NCI-H2171 (cell line): ENCODE measurements around the gene NTN1.

Experiments used
- DNase-seq: peaks from one replicate; lab custom pipeline; 2025; lab: John Stamatoyannopoulos, UW

The NTN1 gene

DNA sequence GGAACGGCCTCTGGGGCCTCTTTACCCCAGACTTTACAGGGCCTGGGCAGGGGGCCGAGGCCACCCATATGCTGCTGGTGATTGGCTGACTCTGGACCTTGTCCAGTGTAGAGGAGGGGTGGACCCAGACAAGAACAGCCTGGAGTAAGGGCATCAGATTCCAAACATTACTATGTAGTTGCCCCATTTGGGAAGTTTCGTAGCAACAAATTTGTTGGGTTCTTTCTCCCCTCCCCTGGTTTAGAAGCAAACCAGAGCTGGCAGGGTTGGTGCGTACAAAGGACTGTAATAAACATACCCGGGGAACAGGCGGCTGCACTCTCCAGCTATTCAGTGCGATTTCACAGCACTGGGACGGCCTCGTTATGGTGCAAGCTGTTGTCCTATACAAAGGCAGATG is 145.5 kb downstream of the NTN1 start:
- DNase-seq = no peak

DNA sequence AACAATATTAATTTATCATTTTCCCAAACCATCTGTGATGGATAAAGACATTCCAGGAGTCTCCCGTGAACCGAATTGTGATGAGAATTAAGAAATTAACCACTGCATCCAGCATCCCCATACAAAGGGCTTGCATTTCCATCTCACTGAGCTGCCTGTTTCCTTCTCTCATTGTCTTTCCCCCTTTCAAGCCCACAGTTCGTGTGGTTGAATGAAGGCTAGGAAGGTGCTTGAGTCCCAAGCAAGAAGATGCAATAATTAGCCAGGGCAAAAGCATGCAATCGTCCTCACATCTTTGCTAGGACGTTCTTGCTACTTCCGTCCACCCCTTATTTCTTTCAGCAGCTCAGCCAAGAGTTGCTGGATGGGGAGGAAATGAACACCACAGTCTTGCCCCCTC is 146.1 kb downstream of the NTN1 start:
- DNase-seq = no peak

DNA sequence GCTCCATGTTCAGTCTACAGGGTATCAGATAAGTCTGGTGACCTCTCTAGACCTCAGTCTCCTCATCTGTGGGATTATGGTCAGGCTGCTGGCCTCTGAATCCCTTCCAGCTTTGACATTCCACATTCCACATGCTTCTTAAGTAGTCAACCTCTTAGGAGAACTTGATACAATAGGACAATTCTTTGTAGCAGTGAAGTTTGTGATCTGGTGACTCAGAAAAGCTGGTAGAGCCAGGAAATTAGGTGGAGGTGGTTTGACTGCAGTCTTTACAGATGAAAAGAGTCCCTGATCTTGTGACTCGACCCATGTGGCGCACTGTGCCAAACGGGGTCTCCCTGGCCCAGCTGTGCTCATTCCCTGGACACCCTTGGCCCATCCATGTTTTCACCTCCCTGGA is 147.8 kb downstream of the NTN1 start:
- DNase-seq = no peak

DNA sequence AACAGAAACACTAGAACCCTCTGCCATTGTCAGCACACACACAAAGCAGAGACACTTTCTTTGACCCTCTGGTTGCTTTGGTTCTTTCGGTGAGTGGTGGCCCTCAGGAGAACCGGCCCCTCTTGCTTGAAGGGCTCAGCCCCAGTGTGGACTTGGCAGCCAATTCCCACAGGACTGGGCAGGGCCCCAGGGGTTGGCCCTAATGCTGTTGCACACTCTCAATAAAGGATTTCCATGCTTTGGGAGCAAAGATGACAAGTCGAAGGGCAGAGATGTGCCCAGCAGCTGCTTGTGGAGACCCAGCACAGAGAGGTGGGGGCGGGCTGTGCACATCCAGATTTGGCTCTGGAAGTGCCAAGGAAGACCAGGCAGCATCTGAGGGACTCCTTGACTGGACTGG is 149.0 kb downstream of the NTN1 start:
- no peak for DNase-seq

DNA sequence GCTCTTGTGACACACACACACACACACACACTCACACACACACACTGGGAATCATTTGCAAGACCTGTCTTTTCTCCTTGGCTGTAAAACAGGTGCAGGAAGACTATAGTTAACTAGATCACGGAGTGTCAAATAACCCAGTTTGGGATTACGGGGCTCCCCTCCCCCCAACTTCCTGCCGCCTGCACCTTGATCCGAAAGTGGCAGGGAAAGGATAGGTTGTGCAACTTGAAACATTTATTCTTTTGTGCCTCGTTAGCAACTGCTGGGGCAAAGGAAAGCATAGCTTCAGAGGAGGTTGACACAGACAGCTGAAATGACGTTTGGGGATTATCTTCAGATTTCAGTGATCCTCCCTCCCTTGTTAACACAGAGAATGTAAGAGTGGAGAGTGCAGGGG is 149.5 kb downstream of the NTN1 start:
- DNase-seq = no peak

DNA sequence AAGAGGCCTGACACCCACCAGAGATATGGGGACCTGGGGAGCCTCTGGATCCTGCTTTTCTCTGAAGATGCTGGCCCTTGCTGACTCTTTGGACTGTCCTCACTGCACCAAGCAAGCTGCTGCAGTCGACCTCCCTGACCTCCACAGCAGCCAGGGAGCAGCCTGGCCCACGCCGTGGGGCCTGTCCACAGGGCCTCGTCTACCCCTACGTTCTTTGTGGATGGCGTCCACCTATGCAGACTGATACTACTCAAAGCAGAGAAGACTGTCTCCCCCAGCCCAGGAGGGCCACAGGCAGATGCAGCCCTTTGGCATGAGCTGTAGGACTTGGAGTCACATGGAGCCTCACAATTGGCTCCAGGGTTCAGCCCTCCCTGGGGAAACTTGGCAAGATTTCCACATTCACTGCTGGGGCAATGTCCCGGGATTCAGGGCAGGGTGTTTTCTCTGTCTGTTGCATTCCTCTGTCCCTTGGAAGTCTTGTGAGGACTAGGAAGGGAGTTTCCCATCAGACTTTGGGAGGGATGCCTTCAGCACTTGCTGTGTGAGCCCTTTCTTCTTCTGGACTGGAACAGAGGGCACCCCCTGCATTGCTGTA is 152.2 kb downstream of the NTN1 start:
- no peak for DNase-seq

DNA sequence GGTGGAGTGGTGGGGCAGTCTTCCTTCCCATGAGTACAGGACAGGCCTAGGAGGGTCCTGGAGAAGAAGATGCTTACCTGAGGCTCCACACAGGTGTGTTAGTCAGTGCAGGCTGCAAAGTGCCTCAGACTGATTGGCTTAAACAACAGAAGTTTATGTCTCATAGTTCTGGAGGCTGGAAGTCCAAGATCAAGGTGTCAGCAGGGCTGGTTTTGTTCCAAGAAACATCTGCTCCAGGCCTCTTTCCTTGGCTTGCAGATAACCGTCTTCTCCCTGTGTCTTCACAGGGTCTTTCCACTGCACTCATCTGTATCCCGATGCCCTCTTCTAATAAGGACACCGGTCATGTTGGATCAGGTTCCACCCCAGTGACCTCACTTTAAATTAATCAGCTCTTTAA is 153.0 kb downstream of the NTN1 start:
- DNase-seq = no peak

DNA sequence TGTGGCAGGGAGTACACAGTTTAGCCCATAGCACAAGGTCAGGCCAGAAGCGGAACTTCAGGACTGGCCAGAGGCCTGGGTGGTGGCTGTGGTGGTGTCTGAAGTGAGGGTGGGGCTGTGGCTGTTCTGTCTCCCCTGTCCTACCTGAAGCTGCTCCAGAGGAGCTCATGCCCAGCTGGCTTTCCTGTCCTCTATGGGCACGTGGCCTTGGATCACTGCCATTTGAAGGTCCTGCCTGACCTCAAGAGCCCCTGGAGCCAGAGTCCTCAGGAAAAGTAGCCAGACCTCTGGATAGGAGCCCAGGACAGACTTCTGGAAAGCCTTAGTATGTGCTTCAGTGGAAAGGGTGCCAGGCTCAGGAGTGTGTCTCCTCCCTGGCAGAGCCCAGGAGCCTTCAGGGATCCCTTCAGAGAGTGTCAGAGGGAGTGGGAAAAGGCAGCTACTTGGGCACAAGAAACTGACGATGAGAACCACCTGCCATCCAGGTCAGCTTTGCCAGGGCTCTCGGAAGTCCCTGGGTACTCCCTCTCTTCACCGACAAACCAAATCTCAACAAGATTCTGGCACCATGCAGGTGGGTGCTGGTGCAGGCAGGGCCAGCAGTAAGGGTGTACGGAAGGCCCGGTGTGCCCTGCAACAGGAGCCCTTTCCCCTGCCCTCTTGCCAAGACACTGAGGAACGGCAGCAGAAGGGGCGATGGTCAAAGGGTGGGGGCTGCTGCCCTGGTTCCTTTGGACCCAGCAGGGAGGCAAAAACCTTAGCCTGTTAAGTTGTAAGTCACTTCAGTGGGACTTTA is 153.7 kb downstream of the NTN1 start:
- DNase-seq = no peak

DNA sequence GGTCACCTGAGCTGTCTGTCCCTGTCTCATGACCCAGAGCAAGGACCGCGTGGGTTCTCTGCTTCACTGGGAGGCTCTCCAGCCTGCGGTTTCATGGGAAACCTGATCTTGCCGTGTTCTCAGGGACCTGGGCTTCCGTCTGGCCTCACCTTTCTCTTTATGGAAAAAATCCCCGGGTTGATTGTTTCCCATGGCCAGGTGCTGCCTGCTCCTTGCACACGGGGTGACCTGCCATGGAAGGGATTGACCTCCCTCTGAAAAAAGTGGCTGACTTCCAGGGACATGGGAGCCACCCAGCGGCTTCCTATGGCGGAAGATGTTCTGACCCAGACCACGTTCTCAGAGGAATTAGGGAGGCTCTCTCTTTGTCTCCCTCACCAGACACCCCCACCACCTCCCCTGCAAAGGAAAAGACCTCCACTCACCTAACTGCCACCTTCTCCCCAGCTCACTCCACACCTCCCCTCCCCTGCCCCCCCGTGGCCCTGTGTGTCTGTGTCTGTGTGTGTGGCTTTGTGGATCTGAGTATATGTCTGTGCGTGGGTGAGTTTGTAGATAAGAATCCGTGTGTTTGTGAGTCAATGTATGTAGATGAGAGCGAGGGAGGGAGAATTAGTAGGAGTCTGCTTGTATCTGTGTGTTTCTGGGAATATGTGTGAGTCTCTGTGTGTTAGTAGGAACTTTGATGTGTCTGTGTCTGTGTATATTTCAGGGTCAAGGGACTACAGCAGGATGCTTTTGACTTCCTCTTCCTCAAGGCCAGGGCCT is 154.6 kb downstream of the NTN1 start:
- DNase-seq = no peak

DNA sequence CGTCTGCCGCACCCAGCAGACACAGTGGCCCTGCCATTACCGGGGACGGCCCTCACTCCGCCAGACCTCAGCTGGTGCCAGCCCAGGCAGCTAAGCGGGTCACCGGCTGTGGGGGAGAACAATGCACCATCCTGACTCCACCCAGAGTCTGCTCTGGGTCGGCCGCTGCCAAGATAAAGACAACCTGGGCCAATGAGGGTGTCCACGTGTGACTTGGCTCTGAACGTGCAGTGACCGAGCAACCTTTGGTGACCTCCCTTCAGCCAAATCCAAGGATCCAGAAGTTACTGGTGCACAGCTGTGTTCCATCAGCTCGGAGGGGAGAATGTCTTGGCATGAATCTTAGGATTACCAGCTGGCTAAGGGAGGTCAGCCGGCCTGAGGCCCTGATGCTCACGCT is 155.9 kb downstream of the NTN1 start:
- no peak for DNase-seq

DNA sequence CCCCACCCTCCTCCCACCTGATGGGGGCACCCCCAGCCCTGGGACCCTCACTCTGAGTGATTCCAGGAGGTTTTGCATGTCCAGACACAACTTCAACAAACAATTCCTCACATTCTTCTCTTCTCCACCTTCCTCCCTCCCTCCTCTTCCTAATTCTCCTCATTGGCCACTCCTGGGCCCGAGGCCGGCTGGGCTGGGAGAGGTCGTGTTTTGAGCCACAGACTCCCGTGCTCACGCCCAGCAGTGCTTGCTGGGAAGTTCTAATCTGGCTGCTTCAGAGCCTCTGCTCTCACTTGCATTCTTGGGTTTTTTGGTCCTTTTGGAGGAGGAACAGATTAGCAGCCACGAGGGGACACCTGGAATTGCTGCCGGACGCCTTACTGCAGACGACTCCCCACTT is 157.0 kb downstream of the NTN1 start:
- DNase-seq = no peak

DNA sequence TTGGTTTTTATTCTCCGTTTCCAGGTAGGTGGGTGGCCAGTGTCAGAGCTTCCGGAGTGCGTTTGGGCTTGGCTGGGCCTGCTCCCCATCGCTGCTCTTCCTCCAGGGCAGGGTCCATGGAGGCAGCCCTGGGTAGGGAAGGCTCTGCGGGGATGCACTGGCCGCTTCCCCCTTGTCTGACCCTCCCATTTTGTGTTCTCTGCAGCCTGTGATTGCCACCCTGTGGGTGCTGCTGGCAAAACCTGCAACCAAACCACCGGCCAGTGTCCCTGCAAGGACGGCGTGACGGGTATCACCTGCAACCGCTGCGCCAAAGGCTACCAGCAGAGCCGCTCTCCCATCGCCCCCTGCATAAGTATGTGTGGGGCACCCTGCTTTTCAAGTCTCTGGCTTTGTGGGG is 158.3 kb downstream of the NTN1 start:
- DNase-seq = no peak

DNA sequence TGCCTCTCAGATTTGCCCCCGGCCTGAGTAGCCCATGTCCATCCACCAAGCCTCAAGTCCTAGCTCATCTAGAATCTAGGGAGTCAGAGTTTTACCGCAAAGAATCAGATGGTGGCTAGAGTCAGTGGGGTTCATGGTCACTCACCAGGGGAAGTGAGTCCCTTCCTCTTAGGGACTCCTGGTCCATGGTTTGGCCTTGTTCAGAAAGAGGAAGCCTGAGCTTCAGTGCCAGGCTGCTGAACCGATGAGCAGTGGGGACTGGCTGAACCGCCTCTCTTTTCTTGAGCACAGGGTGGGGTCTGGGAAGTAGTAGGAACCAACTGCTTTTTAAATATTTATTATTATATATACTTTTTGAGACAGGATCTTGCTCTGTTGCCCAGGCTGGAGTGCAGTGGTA is 160.3 kb downstream of the NTN1 start:
- DNase-seq = no peak

DNA sequence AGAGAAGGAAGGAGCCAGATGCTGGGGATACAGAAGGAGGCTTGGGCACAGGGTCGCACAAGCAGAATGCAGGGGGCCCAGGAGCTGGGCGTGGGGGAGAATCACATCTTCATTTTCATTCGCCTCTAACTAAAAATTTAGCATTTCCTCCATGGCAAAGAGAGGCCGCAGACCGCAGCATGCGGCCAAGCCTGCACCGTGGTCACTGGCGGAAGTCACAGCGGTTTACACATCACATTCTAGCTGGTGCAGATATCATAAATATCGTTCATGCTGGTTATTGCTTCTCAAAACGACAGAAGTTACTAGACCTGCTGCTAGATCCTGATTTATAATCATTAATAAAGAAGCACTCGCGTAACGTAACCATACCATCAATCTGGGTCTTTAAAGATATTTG is 162.0 kb downstream of the NTN1 start:
- no peak for DNase-seq

DNA sequence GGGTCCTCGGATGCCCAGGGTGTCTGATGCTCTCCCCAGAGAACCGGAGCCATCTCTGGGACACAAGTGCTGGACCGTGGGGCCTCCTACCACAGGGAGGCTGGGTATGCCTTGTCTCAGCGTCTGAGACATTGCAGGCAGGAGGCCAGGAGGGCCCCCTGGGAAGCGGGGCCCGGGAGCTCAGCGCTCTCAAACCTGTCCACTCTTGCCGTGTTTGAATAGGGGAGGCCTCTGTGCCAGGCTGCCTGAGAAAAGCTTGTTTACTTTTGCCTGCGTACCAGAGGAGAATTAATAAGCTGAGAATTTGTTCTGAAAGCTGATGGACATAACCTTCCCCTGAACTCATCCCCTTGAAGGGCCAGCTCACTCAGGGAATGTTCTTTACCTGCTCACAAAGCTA is 163.8 kb downstream of the NTN1 start:
- no peak for DNase-seq

DNA sequence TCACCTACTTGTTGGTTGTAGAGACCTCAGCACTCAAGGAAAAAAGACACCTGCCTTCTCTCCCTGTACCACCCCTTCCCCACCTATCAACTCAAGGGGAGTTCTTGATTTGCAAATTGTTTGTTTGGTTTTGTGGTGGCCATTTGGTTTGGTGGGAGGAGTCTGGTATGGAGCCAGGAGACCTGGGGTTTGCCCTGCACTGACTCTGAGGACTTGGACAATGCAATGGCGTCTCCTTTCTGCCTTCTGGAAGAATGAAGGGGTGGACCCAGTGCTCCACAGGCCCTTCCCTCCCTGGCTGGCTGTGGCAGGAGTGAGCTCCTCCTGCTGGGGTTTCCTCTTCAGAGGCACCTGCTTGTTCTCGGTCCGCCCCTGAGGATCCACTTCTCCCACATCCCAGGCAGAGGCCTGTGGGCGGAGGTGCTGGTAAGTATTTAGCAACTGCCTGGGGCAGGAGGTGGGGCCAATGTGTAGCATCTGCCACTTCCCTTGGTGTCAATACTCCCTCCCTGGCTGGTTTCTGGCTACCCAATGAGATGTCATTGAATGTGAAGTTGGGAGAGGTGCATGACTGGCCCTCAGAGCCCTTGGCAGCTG is 164.5 kb downstream of the NTN1 start:
- DNase-seq = no peak

DNA sequence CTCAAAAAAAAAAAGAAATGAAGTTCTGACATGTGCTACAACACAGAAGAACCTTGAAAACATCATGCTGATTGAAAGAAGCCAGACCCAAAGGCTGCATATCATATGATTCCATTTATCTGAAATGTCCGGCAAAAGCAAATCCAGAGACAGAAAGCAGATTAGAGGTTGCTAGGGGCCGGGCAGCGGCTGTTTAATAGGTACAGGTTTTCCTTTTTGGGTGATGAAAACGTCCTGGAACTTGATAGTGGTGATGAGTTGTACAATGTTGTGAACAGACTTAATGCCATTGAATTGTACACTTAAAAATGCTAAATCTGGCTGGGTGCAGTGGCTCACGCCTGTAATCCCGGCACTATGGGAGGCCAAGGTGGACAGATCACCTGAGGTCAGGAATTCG is 166.5 kb downstream of the NTN1 start:
- DNase-seq = no peak

DNA sequence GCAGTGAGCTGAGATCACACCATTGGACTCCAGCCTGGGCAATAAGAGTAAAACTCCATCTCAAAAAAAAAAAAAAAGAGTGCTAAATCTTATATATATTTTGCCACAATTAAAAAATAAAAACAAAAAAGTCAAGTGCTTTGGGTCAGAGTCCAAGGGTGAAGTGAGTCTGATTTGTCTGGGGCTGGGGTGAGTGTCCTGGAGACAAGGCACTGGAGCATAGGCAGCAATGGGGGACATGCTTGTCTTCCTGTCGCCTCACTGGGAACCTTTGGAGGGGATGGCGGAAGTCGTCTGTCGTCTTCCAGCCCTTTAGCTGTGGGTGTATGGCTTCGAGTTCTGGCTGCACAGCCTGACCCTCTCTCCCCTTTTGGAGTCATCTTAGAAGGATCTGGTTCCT is 167.1 kb downstream of the NTN1 start:
- no peak for DNase-seq

DNA sequence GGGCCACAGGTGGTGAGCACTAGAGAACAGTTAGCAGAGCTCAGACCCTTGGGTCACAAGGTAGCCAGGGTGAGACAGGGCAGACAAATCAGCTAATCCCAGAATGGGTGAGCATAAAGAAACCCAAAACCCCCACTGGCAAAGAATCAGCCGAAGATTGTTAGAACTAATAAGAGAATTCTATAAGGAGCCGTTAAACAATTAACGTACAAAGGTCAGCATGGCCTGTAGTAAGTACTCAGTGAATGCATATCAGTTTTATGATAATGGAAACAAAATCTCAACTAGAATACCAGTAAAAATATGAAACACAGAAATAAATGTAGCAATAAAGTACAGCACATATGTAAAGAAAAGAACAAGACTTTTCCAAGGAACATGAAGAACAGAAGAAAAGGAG is 168.6 kb downstream of the NTN1 start:
- DNase-seq = no peak

DNA sequence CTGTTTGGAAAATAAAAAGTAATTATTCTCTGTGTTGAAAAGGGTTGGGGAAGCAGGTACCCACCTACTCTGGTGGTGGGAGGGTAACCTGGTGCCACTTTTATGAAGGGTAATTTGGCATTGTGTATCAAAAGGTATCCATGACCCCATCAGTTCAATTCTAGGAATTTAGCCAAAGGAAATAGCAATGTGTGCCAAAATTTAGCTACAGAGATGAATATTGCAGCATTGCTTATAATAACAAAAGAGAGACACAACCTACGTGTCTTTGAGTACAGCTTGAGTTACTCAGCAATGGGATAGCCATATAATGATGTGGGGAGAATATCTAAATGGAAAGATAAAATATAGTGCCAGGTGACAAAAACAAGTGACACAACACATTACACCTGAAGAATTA is 170.7 kb downstream of the NTN1 start:
- DNase-seq = no peak

DNA sequence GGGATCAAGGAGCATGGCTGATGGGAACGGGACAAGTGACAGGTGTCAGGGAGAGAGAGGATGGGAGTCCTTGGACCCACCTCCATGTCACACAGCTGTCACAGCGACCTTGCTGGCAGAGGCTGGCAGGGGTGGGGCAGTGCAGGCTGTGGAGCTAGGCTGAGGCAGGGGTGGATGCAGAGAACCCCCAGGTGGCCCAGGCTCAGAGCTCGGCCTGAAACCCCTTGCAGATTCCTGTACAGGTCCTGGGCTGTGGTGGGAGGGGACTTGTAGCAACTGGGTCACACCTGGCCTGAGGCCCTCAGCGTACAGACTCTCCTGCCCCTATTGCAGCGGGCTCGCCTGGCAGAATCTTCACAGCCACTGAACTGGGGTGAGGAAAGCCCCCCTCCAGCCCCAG is 174.1 kb downstream of the NTN1 start:
- DNase-seq = no peak

DNA sequence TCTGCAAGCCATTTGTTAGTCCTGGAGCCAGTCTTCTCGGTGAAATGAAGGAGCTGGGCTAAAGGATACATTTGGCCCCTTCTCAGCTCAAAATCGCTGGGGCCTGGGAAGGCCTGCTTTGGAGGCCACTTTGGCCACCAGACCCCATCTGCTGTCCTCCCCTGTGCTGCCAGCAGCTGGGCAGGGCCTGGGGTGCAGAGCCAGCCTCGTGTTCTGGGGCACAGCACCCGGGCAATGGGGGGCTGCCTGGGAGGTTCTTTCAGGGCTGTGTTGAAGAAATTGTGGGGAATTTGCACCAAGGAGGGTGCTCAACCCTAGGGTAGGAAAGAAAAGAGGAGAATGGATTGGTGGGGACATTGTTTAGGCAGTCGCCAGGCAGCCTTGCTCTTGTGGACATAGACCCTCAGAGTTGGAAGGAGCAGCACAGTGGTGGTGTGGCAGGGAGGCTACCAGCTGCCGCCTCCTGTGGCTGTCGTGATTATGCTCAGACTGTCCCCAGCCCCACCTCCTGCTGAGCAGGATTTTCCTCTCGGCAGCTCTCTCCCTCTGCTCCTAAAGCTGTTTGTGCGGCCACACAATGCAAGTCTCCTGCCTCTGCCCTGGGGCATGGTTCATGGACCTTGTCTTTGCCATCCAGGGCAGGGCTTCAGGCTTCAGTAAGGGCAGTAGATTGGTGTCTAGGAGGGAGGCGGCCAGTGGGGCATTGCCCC is 174.8 kb downstream of the NTN1 start:
- DNase-seq = no peak
